ENCODE data around the gene RPRM. TPM values are rescaled to one million over a fixed set of nuclear protein-coding genes. Genes with fewer than 3 reads are reported as not detected.

Gene RPRM
- total RNA-seq, 1 donor from 2014 or later = 2.9 TPM

DNA sequence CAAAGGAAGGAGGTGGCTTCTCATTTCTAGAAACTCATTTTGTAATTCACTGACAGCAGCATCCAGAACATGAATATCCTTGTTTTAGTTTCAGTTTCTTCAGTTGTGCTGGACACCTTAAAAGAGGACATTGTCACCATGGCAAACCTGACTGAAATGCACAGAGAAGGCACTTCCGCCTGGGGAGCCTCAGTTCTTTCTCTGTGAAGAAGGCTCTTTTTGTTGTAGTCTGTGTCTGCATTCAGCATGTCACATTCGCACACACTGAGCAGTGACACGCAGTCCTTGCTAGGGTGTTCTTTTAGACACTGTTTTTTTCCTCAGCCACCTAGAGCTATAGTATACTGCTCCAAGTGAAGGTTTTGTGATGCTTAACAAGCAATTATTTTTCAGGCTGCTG is 9.5 kb upstream of the RPRM start:
- intact Hi-C loops (cut with DNase I) = no loop called here

DNA sequence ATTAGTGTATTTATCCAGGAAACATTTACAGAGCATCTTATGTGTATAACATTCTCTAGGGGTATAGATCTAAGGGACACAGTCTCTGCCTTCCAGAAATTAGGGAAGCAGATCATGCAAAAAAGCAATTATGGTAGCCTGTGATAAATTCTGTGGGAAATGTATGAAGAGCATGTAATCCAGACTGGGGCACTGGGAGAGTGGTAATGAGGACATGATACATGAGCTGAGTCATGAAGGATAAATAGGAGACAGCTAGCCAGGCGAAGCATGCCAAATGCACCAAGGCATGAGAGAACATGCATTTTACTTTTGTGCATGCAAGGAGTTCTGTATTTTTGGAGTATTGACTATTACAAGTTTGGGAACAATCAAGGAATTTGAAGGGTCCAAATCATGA is 8.9 kb upstream of the RPRM start:
- H3K4me1 ChIP-seq = no peaks in the 10 kb centered on the region
- TF ChIP-seq POLR2A (IDR thresholded peaks at IDR 0.05) (no peak), POLR2AphosphoS5 (IDR thresholded peaks at IDR 0.05; ENCODE audit: insufficient read depth in 1 of 2, low read depth in 1 of 2) (no peak)
- TF ChIP-seq, protein P1, sequence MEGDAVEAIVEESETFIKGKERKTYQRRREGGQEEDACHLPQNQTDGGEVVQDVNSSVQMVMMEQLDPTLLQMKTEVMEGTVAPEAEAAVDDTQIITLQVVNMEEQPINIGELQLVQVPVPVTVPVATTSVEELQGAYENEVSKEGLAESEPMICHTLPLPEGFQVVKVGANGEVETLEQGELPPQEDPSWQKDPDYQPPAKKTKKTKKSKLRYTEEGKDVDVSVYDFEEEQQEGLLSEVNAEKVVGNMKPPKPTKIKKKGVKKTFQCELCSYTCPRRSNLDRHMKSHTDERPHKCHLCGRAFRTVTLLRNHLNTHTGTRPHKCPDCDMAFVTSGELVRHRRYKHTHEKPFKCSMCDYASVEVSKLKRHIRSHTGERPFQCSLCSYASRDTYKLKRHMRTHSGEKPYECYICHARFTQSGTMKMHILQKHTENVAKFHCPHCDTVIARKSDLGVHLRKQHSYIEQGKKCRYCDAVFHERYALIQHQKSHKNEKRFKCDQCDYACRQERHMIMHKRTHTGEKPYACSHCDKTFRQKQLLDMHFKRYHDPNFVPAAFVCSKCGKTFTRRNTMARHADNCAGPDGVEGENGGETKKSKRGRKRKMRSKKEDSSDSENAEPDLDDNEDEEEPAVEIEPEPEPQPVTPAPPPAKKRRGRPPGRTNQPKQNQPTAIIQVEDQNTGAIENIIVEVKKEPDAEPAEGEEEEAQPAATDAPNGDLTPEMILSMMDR (IDR thresholded peaks at IDR 0.05) = no peak
- H3K9me3 ChIP-seq = no peaks in the 10 kb centered on the region
- no peaks in the 10 kb centered on the region for H3K36me3 ChIP-seq
- no peak overlapping the region for H3K4me3 ChIP-seq
- no peaks in the 10 kb centered on the region for H3K27me3 ChIP-seq
- no peak for DNase-seq (ENCODE audit: extremely low spot score in 2 of 2)
- no peak overlapping the region for H3K27ac ChIP-seq
- intact Hi-C loops (cut with DNase I) = no loop called here

More for the DNA sequence above, 9.5 kb upstream of the RPRM start:
- no peaks in the 10 kb centered on the region for H3K9me3 ChIP-seq
- H3K27ac ChIP-seq = no peak overlapping the region
- no peaks in the 10 kb centered on the region for H3K36me3 ChIP-seq
- no peak overlapping the region for H3K4me3 ChIP-seq
- TF ChIP-seq POLR2A (IDR thresholded peaks at IDR 0.05) = no peak
- TF ChIP-seq, protein P1 (IDR thresholded peaks at IDR 0.05) = no peak
- no peak for TF ChIP-seq POLR2AphosphoS5 (IDR thresholded peaks at IDR 0.05; ENCODE audit: insufficient read depth in 1 of 2, low read depth in 1 of 2)
- H3K4me1 ChIP-seq = no peaks in the 10 kb centered on the region
- DNase-seq (ENCODE audit: extremely low spot score in 2 of 2) = no peak
- H3K27me3 ChIP-seq = no peaks in the 10 kb centered on the region

DNA sequence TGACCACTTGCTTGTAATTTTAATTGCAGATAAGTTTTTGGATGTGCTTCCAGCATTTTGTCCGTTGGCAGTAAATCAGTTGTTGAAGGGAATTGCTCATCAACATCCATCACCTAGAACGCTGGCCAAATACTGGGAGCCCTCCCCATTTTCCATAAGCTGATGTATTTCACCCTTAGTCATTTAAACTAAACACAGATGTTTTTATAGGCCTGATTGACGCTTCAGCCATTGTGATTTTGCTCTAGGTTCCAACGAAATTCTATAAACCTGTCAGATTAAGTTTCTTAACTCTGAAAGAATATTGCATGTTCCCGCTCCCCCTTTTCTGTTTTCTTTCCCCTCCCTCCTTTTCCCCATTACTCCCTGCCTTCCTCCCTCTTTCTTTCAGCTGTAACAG is 1.0 kb upstream of the RPRM start:
- no peak overlapping the region for H3K27ac ChIP-seq
- H3K4me3 ChIP-seq = no peak overlapping the region
- DNase-seq (ENCODE audit: extremely low spot score in 2 of 2) = no peak
- no peaks in the 10 kb centered on the region for H3K9me3 ChIP-seq
- H3K4me1 ChIP-seq = peaks cover 27% of the 10 kb centered on the region
- H3K36me3 ChIP-seq = no peaks in the 10 kb centered on the region
- intact Hi-C loops (cut with DNase I) = no loop called here
- TF ChIP-seq POLR2AphosphoS5 (IDR thresholded peaks at IDR 0.05; ENCODE audit: insufficient read depth in 1 of 2, low read depth in 1 of 2) = no peak
- TF ChIP-seq, protein P1 (IDR thresholded peaks at IDR 0.05) = no peak
- TF ChIP-seq POLR2A (IDR thresholded peaks at IDR 0.05) = no peak
- no peaks in the 10 kb centered on the region for H3K27me3 ChIP-seq

DNA sequence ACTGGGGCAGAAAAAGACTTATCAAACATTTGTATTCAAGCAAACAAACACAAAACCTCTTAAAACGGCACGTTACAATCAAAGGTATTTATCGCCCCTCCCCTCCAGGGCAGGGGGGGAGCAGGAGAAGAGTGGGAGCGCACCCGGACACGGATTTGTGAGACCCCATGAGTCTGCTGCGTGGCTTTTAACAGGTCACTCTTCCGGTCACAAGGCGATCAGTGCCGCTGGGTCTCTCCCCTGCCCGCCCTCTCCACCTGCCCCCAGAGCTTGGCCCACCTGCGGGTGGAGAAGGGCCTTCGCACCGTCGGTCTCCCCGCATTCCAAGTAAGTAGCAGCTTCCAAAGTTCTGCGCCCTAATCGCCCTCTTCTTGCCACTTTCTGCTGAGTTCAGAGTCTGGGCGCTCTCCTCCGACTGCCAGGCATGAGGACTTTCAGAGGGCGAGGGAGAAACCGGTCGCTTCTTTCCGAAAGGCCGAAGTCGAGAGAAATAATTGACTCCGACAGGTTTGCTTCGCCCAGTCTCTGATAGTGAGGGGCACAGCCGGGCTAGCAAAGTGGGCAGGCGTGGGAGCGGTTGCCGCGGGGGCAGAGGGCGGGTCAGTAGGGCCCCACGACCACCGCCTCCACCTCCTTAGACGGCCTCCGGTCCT is 800 bp downstream of the RPRM start:
- no peak for TF ChIP-seq POLR2AphosphoS5 (IDR thresholded peaks at IDR 0.05; ENCODE audit: insufficient read depth in 1 of 2, low read depth in 1 of 2)
- TF ChIP-seq POLR2A (IDR thresholded peaks at IDR 0.05) = no peak
- TF ChIP-seq, protein P1 (IDR thresholded peaks at IDR 0.05) = no peak
- no peak for DNase-seq (ENCODE audit: extremely low spot score in 2 of 2)
- Histone ChIP-seq H3K36me3 (no peaks in the 10 kb centered on the region), H3K4me3 (peak overlapping the region; percentile 51 to 66), H3K27ac (peak overlapping the region; percentile 11), H3K9me3 (no peaks in the 10 kb centered on the region), H3K27me3 (no peaks in the 10 kb centered on the region), H3K4me1 (peaks cover 27% of the 10 kb centered on the region)
- intact Hi-C loops (cut with DNase I) = no loop called here

DNA sequence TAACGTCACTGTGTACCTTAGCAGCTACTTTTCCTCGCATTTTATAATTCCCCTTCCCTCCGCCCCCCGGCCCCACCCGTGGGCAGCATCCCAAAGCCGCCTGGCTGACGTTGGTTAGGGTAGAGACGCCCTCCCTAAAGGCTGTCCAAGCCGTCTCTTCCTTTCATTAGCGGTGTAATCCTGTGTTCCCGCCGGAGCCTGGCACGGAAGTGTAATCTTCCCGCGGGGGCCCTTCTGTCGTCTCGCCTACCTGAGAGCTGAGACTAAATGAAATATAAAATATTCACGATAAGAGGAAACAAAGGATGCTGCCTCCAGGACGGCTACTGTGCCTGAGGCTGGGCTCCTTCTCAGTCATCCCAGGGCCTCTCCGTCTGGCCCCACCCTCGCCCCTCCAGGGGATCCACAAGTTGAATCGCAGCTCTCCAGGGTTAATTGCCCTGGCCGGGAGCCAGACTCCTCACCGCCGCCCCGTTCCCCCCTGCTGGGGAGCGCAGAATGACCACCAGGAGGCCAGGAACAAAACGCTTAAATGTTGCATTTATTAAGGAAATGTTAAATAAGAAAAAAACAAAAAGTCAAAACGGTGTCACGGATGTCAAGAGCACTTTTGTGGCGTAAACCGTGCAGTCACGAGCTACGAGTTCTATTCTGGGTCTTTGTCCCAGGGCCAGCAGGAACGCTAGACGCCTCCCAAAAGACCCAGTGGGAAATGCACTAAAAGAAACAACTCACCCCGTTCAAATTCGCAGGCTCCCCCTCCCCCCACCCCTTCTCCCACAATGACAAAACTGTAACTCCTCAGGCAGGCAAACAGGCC is 1.5 kb downstream of the RPRM start:
- intact Hi-C loops (cut with DNase I) = no loop called here
- no peak for DNase-seq (ENCODE audit: extremely low spot score in 2 of 2)
- no peaks in the 10 kb centered on the region for H3K27me3 ChIP-seq

More for the DNA sequence above, 1.5 kb downstream of the RPRM start:
- no peak overlapping the region for H3K27ac ChIP-seq
- H3K9me3 ChIP-seq = no peaks in the 10 kb centered on the region
- H3K4me1 ChIP-seq = peaks cover 27% of the 10 kb centered on the region
- TF ChIP-seq POLR2AphosphoS5 (IDR thresholded peaks at IDR 0.05; ENCODE audit: insufficient read depth in 1 of 2, low read depth in 1 of 2) (peak in 1 of 2 donors; percentile 28), POLR2A (IDR thresholded peaks at IDR 0.05) (no peak)
- TF ChIP-seq, protein P1 (IDR thresholded peaks at IDR 0.05) = no peak
- H3K4me3 ChIP-seq = peak overlapping the region; percentile 51 to 66
- no peaks in the 10 kb centered on the region for H3K36me3 ChIP-seq

Measured in vagina (tissue), 2 donors.